HepG2 (cell line): Measurements from ENCODE around the gene SLX1A. TPM values are rescaled to one million over a fixed set of nuclear protein-coding genes. Genes with fewer than 3 reads are reported as not detected.

ENCODE experiments used
- ADNP ChIP-seq: sonication (generic); formaldehyde crosslinking; IDR thresholded peaks from 2 replicates; pipeline ENCODE4 v1.4.0; 2020; ENCODE audit warnings: missing genetic modification reagents
- ATM ChIP-seq: fragments of 450-650 bp; IDR thresholded peaks from 2 replicates; pipeline ENCODE4 v1.7.1; 2017; ENCODE audit warnings: mild to moderate bottlenecking, borderline replicate concordance
- DR1 ChIP-seq: sonication (generic); formaldehyde crosslinking; IDR thresholded peaks from 2 replicates; pipeline ENCODE4 v1.8.0; 2021; ENCODE audit warnings: mild to moderate bottlenecking, missing genetic modification reagents, inconsistent platforms
- EP300 ChIP-seq, 3 experiments: sonication (generic) in 1 of 3; formaldehyde crosslinking in 1 of 3; IDR thresholded peaks; 2 replicates each; pipeline versions ENCODE4 v1.5.1 to v1.6.1; 2011 to 2020; ENCODE audit warnings: low read depth in 2 of 3, low read length in 2 of 3, borderline replicate concordance in 1 of 3, improper control_type of control experiment in 1 of 3, mild to moderate bottlenecking in 1 of 3, missing genetic modification reagents in 1 of 3, moderate library complexity in 1 of 3
- ERF ChIP-seq: IDR thresholded peaks from 2 replicates; pipeline ENCODE4 v1.6.1; 2018; ENCODE audit warnings: missing biosample characterization, missing genetic modification reagents
- MBD4 ChIP-seq: IDR thresholded peaks from 2 replicates; pipeline ENCODE4 v1.6.1; 2012; ENCODE audit warnings: low read length, inconsistent platforms, borderline replicate concordance
- SALL2 ChIP-seq: sonication (generic); formaldehyde crosslinking; IDR thresholded peaks from 2 replicates; pipeline ENCODE4 v1.8.1; 2023; ENCODE audit warnings: mild to moderate bottlenecking, missing genetic modification reagents, inconsistent platforms
- TAF15 ChIP-seq: fragments of 200-400 bp; formaldehyde crosslinking; IDR thresholded peaks from one replicate; pipeline ENCODE4 v1.6.1; 2018; ENCODE audit warnings: mild to moderate bottlenecking, low read depth, low read length; ENCODE audit not compliant: poor library complexity, severe bottlenecking
- TGIF2 ChIP-seq: IDR thresholded peaks from 2 replicates; pipeline ENCODE4 v1.6.1; 2016; ENCODE audit warnings: control low read depth, missing compliant biosample characterization
- ZC3H13 ChIP-seq: sonication (generic); formaldehyde crosslinking; IDR thresholded peaks from 2 replicates; pipeline ENCODE4 v1.8.1; 2023; ENCODE audit warnings: mild to moderate bottlenecking, missing genetic modification reagents, moderate library complexity
- ZFY ChIP-seq: sonication (generic); formaldehyde crosslinking; IDR thresholded peaks from 2 replicates; pipeline ENCODE4 v1.4.0; 2020; ENCODE audit warnings: missing genetic modification reagents
- ZMYM3 ChIP-seq: sonication (generic); formaldehyde crosslinking; IDR thresholded peaks from 2 replicates; pipeline ENCODE4 v1.5.1; 2020; ENCODE audit warnings: mild to moderate bottlenecking, missing genetic modification reagents
- ZNF431 ChIP-seq: sonication (generic); formaldehyde crosslinking; IDR thresholded peaks from 2 replicates; pipeline ENCODE4 v1.9.0; 2022; ENCODE audit warnings: missing genetic modification reagents, low read depth, mild to moderate bottlenecking, borderline replicate concordance
- polyA plus RNA-seq, 8 experiments: library from polyadenylated mRNA; depleted of rRNA in 3 of 8; stranded (reverse) in 7 of 8; unstranded in 1 of 8; fragments of >200 nt; fragmentation: Illumina TruSeq in 4 of 8; extraction: Trizol in 4 of 8; gene quantifications; 2 replicates each; pipeline versions ENCODE4 v1.2.1 to v1.2.3, GENCODE V29; 2011 to 2016; ENCODE audit warnings: low read depth in 4 of 8, missing spikeins in 1 of 8, mixed read lengths in 1 of 8; ENCODE audit not compliant: insufficient read depth in 1 of 8
- total RNA-seq, 5 experiments: library from RNA; depleted of rRNA; stranded (reverse); fragments of >200 nt; fragmentation: Illumina TruSeq; extraction: Trizol; gene quantifications; 2 replicates each; pipeline ENCODE4 v1.2.3, GENCODE V29; 2016; ENCODE audit warnings: low read depth in 1 of 5
- TF ChIP-seq, protein P1 (sequence below): sonication (generic); formaldehyde crosslinking; IDR thresholded peaks from 2 replicates; pipeline ENCODE4 v1.5.0; 2020; ENCODE audit warnings: mild to moderate bottlenecking, missing genetic modification reagents
- TF ChIP-seq, protein P2 (sequence below): sonication (generic); formaldehyde crosslinking; IDR thresholded peaks from 2 replicates; pipeline ENCODE4 v1.4.0; 2020; ENCODE audit warnings: missing genetic modification reagents
- TF ChIP-seq, protein P3 (sequence below): sonication (generic); formaldehyde crosslinking; IDR thresholded peaks from 2 replicates; pipeline ENCODE4 v1.8.0; 2022; ENCODE audit warnings: missing genetic modification reagents, mild to moderate bottlenecking, inconsistent platforms, borderline replicate concordance

The SLX1A gene
- total and polyA plus RNA-seq, 2 of the 13 experiments (the other 11 are each of a cell fraction or from before 2014, with no cell fraction given): 12.0 to 37.1 TPM

DNA sequence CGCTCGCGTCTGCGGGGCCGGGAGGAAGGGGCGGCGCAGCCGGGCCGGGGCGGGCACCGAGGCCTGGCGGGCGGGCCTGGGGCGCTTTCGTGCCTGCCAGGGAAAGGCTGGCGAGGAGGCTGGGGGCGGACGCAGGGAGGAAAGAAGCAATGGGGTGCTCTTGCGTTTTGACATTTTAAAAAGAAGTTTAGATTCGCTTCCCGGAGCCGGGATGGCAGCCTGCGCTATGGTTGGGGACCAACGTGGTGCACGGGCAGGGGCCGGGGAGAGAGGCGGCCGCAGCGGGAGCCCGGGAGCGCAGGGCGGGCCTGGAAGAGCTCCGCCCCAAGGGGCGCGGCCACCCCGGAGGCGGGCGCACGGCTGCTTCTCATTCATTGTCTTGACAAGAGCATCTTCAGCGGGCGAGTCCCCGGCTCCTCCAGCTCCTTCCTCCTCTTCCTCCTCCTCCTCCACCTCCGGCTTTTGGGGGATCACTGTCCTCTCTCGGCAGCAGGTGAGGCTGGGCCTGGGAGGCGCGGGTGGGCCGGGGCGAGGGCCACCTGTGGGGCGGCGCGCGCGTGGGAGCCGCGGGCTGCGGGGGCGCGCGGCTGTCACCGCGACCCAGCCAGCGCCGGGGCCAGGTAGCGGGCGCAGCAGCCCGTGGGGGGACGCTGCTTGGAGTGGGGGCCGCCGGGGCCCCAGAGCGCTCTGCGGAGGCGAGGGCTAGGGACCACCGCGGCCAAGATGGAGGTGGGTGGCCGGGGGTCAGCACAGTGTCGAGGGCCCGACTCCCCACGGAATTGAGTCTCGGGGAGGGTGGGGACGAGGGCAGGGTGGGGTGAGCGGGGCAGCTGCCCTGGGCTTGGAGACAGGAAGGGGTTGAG lies 10.2 kb upstream of the SLX1A start, which contains the start of gene CORO1A (continued):
- TF ChIP-seq TAF15 (peak; percentile 66), ERF (CRISPR knock-in tag) (peak; percentile 58; the same call in 1 of the 2 replicates), ATM (no peak), ZFY (CRISPR knock-in tag) (peak; percentile 87), SALL2 (CRISPR knock-in tag) (peak; percentile 66; the same call in 1 of the 2 replicates), ADNP (CRISPR knock-in tag) (no peak), MBD4 (no peak), ZC3H13 (CRISPR knock-in tag) (no peak), TGIF2 (CRISPR knock-in tag) (0 out of 2 replicates have a peak, but pooled peaks have one; percentile 48), EP300 (IDR thresholded peaks at IDR 0.05; ENCODE audit: low read depth in 2 of 2, low read length in 2 of 2) (no peak), EP300 (CRISPR knock-in tag; IDR thresholded peaks at IDR 0.05; ENCODE audit: borderline replicate concordance) (no peak), ZNF431 (CRISPR knock-in tag) (no peak), ZMYM3 (CRISPR knock-in tag) (no peak), DR1 (CRISPR knock-in tag) (no peak)
- TF ChIP-seq, protein P1, sequence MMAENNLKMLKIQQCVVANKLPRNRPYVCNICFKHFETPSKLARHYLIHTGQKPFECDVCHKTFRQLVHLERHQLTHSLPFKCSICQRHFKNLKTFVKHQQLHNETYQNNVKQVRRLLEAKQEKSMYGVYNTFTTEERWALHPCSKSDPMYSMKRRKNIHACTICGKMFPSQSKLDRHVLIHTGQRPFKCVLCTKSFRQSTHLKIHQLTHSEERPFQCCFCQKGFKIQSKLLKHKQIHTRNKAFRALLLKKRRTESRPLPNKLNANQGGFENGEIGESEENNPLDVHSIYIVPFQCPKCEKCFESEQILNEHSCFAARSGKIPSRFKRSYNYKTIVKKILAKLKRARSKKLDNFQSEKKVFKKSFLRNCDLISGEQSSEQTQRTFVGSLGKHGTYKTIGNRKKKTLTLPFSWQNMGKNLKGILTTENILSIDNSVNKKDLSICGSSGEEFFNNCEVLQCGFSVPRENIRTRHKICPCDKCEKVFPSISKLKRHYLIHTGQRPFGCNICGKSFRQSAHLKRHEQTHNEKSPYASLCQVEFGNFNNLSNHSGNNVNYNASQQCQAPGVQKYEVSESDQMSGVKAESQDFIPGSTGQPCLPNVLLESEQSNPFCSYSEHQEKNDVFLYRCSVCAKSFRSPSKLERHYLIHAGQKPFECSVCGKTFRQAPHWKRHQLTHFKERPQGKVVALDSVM (CRISPR knock-in tag): no peak
- TF ChIP-seq, protein P2, sequence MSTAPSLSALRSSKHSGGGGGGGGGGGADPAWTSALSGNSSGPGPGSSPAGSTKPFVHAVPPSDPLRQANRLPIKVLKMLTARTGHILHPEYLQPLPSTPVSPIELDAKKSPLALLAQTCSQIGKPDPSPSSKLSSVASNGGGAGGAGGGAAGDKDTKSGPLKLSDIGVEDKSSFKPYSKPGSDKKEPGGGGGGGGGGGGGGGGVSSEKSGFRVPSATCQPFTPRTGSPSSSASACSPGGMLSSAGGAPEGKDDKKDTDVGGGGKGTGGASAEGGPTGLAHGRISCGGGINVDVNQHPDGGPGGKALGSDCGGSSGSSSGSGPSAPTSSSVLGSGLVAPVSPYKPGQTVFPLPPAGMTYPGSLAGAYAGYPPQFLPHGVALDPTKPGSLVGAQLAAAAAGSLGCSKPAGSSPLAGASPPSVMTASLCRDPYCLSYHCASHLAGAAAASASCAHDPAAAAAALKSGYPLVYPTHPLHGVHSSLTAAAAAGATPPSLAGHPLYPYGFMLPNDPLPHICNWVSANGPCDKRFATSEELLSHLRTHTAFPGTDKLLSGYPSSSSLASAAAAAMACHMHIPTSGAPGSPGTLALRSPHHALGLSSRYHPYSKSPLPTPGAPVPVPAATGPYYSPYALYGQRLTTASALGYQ (CRISPR knock-in tag): 0 out of 2 replicates have a peak, but pooled peaks have one; percentile 31
- TF ChIP-seq, protein P3, sequence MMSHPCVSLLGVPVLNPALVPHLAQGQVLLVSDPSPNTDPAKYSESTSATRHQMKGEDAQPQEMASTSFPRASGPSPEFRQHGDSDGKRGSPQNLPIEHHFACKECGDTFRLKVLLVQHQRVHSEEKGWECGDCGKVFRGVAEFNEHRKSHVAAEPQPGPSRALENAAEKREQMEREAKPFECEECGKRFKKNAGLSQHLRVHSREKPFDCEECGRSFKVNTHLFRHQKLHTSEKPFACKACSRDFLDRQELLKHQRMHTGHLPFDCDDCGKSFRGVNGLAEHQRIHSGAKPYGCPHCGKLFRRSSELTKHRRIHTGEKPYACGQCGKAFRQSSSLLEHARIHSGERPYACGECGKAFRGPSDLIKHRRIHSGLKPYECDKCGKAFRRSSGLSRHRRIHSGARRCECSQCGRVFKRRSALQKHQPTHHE (CRISPR knock-in tag): no peak
